ENCODE data around the gene FASN.

The FASN gene

GRCh38 chr17:82054351-82055022 lies 43.5 kb downstream of the FASN start:
- no peak overlapping the region for H3K4me3 Mint-ChIP-seq
- DNase-seq (ENCODE audit: low spot score in 2 of 2), result no peak
- H3K9me3 Mint-ChIP-seq, result no peaks in the 10 kb centered on the region
- peaks cover 15% of the 10 kb centered on the region for H3K36me3 Mint-ChIP-seq
- H3K27ac Mint-ChIP-seq, result peak overlapping the region; percentile 72
- H3K4me1 Mint-ChIP-seq, result peaks cover 22% of the 10 kb centered on the region
- no peak for ATAC-seq

- H3K9me3 Mint-ChIP-seq, result no peaks in the 10 kb centered on the region
- H3K4me3 Mint-ChIP-seq, result peak overlapping the region; percentile 72
- no peak for DNase-seq (ENCODE audit: low spot score in 2 of 2)
- peaks cover 15% of the 10 kb centered on the region for H3K36me3 Mint-ChIP-seq
- peaks cover 22% of the 10 kb centered on the region for H3K4me1 Mint-ChIP-seq
- H3K27ac Mint-ChIP-seq, result peak overlapping the region; percentile 37
- ATAC-seq, result no peak
Observed at GRCh38 chr17:82053556-82054263, 44.3 kb downstream of the FASN start.

DNA sequence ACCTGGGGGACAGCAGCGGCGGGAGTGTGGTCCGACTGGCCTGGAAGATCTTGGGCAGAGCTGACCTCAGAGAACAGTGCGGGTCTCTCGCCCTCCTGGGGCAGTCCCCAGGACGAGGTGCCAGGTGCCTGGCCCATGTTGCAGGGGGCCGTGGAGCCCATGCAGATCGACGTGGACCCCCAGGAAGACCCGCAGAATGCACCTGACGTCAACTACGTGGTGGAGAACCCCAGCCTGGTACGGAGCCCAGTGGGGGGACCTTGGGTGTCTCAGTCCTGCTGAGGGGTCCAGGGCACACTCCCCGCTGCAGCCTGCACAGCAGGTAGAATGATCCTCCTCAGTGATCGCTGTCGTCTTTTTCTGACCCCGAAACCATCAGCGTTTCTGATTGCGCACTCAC lies 44.9 kb downstream of the FASN start:
- H3K9me3 Mint-ChIP-seq, result no peaks in the 10 kb centered on the region
- peaks cover 22% of the 10 kb centered on the region for H3K4me1 Mint-ChIP-seq
- DNase-seq (ENCODE audit: low spot score in 2 of 2) (no peak), ATAC-seq (no peak)
- H3K36me3 Mint-ChIP-seq, result peaks cover 14% of the 10 kb centered on the region
- H3K4me3 Mint-ChIP-seq, result peak overlapping the region; percentile 72
- peak overlapping the region; percentile 37 for H3K27ac Mint-ChIP-seq

DNA sequence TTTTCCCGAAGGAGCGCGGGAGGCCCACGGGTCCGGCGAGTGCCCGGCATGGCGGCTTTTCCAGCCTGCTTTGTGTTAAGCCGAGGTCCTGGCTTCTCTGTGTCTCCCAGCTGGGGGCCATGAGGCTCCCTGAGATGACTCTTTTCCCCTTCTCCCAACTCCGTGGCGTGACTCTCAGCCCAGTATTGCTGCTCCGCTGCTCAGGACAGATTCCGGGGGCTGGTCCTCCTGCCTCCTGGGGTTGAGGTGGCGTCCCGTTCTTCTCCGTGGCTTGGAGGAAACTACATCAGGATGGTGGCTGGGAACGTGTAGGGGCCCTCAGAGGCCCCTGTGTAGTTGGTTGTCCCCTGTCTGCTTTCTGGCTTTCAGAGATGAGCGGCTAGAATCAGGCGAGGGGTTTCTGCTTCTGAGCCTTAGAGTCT lies 45.4 kb downstream of the FASN start:
- H3K36me3 Mint-ChIP-seq, result peaks cover 10% of the 10 kb centered on the region
- no peak for DNase-seq (ENCODE audit: low spot score in 2 of 2)

DNA sequence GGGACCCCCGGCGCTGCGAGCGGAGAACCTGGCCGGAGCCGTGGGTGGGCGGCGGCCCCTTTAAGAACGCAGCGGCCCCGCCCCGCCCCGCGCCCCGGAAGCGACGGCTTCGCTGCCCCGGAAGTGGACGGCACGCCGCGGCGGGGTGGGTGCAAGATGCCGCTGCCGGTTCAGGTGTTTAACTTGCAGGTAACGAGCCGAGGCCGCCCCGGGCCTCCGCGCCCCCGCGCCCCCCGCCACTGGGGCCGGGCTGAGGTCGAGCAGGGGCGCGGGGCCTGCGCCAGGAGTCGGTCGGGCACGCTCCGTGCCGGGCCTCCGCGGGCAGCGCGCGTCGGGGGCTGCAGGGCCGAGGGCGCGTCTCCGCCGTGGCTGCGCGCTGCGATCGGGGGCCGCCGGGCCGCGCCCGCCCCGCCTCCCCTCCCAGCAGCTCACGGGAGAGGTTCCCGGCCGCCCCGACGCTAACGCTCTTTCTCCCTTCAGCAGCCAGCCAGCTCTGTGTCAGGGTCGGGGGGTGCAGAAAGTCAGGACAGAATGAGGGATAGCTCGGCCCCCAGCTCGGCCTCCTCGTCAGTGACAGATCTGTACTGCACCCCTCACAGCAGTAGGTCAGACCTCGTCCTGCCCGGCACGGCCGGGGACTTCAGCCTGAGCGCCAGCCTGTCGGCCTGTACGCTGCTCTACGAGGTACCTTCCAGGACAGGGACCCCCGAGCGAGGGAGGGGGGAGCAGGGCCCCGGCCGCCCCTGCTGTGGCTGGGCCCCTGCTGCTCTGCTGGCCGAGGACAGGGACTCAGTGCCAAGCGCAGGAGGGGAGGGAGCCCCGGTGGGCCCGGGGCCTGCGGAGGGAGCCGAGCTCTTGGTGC lies 46.0 kb downstream of the FASN start, which contains the start of the genes GPS1 and RFNG:
Gene GPS1, plus strand, starts transcription at position 123 of the 862 bp plus-strand sequence. Its CDS starts 34 bp downstream, at position 157.
Gene RFNG, minus strand, starts transcription at position 36 of the 862 bp plus-strand sequence. CDS start 45 bp downstream, outside the sequence.
- peak within 1 kb of the TSS; percentile 91 for H3K27ac Mint-ChIP-seq
- DNase-seq (ENCODE audit: low spot score in 2 of 2) (peak; percentile 77 to 88), ATAC-seq (peak; percentile 85)
- H3K9me3 Mint-ChIP-seq, result no peaks in the 10 kb centered on the region
- peak within 1 kb of the TSS; percentile 83 for H3K4me3 Mint-ChIP-seq
- H3K36me3 Mint-ChIP-seq, result peaks cover 12% of the 10 kb centered on the region
- H3K4me1 Mint-ChIP-seq, result peaks cover 29% of the 10 kb centered on the region

More for the DNA sequence above, 45.4 kb downstream of the FASN start:
- Mint-ChIP-seq H3K4me3 (peak overlapping the region; percentile 72), H3K9me3 (no peaks in the 10 kb centered on the region), H3K27ac (peak overlapping the region; percentile 37), H3K4me1 (peaks cover 23% of the 10 kb centered on the region)
- ATAC-seq, result no peak

DNA sequence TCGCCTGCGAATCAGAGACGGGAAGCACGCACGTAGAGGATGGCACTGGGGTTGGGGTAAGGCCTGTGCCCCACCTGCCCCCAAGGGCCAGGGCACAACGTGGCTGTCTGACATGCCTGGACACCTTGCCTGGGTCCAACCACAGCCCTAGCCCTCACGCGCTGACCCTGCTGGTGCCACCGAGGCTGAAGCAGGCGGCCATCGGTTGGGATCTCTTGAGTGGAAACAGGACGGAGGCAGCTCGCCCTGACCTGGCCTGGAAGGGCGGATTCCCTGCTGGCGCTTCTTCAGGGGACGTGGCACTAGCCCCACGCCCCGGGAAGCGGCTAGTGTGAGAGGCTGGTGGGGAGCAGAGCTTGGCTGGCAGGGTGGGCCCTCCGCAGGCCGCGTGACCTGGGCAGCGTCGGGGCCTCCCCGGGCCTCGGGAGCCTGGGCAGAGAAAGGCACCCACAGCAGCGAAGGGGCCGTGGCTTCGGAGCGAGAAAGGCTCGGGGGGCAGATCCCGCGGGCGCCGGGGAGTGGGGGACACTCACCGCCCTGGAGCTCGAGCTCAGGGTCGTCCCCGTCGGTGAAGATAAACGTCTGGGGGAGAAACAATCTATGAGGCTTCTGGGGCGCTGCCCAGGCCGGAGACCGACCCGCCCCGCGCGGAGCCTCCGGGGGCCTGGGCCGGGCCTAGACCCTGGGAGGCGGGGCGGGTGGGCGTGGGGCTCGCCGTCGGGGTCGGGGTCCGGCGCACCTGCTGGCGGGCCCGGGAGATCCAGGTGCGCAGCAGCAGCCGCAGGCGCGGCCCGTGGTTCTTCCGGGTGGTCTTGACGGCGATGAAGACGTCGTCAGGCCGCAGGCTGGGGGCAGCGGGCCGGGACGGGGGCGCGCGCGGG lies 47.0 kb downstream of the FASN start:
- Mint-ChIP-seq H3K27ac (peak overlapping the region; percentile 91), H3K9me3 (no peaks in the 10 kb centered on the region), H3K36me3 (peaks cover 12% of the 10 kb centered on the region), H3K4me1 (peaks cover 29% of the 10 kb centered on the region), H3K4me3 (peak overlapping the region; percentile 83)
- DNase-seq (ENCODE audit: low spot score in 2 of 2), result no peak
- peak; percentile 9 for ATAC-seq

DNA sequence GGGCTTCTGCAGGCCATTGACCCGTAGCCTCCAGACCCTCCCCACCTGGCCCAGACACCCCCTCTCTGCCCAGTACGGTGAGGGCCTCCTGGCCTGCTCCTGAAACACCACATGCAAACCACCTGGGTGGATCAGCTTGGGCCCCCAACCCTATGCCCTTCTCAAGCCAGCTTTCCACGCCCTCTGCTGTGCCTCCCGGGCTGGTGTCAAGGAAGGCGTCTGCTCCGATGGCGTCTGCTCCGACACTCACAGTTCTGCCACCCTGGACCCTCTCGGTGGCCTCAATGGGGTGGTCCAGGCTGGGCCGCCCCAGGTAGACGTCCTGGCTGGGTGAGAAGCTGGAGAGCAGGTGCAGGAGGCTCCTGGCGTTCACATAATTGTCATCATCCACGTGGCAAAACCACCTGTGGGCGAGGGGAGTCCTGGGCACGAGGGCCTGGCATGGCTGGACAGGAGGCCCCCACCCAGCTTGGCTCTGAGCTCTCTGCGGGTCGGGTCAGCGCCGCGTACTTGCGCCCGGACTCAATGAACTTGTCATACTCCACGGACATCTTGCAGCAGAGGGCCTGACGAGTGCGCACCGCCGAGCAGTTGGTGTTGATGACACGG lies 47.8 kb downstream of the FASN start:
- Mint-ChIP-seq H3K4me1 (peaks cover 29% of the 10 kb centered on the region), H3K36me3 (peaks cover 12% of the 10 kb centered on the region), H3K27ac (peak overlapping the region; percentile 91), H3K4me3 (peak overlapping the region; percentile 83), H3K9me3 (no peaks in the 10 kb centered on the region)
- no peak for ATAC-seq
- no peak for DNase-seq (ENCODE audit: low spot score in 2 of 2)

DNA sequence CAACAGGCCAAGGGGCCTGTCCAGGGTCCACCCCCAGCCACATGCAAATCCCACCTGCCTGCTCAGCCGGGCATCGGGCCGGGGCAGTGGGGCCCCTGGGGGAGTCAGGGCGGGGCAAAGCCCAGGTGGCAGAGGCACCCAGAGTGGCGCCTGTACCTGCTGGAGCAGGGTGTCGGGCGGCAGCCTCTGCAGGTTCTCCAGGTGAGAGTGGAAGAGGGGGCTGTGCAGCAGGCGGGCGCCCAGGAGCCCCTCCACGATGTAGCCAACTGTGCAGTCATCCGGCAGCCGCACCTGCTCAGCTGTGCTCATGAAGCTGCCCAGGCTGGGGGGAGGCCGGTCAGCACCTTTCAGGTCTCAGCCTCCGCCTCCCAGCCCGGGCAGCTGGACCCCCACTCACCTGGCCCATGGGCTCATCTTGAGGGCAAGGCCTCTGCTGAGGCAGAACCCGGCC lies 48.5 kb downstream of the FASN start:
- no peak overlapping the region for H3K4me3 Mint-ChIP-seq
- no peaks in the 10 kb centered on the region for H3K9me3 Mint-ChIP-seq
- H3K4me1 Mint-ChIP-seq, result peaks cover 23% of the 10 kb centered on the region
- peaks cover 5% of the 10 kb centered on the region for H3K36me3 Mint-ChIP-seq
- DNase-seq (ENCODE audit: low spot score in 2 of 2) (no peak), ATAC-seq (no peak)
- H3K27ac Mint-ChIP-seq, result peak overlapping the region; percentile 91

GRCh38 chr17:82049106-82049505 lies 48.9 kb downstream of the FASN start:
- ATAC-seq (no peak), DNase-seq (ENCODE audit: low spot score in 2 of 2) (no peak)
- Mint-ChIP-seq H3K4me1 (peaks cover 23% of the 10 kb centered on the region), H3K27ac (no peak overlapping the region), H3K9me3 (no peaks in the 10 kb centered on the region), H3K36me3 (peaks cover 5% of the 10 kb centered on the region), H3K4me3 (no peak overlapping the region)

GRCh38 chr17:82048571-82048971 lies 49.5 kb downstream of the FASN start:
- Mint-ChIP-seq H3K36me3 (peaks cover 5% of the 10 kb centered on the region), H3K9me3 (no peaks in the 10 kb centered on the region), H3K4me3 (no peak overlapping the region), H3K4me1 (peaks cover 22% of the 10 kb centered on the region), H3K27ac (no peak overlapping the region)
- ATAC-seq, result no peak
- DNase-seq (ENCODE audit: low spot score in 2 of 2), result no peak

DNA sequence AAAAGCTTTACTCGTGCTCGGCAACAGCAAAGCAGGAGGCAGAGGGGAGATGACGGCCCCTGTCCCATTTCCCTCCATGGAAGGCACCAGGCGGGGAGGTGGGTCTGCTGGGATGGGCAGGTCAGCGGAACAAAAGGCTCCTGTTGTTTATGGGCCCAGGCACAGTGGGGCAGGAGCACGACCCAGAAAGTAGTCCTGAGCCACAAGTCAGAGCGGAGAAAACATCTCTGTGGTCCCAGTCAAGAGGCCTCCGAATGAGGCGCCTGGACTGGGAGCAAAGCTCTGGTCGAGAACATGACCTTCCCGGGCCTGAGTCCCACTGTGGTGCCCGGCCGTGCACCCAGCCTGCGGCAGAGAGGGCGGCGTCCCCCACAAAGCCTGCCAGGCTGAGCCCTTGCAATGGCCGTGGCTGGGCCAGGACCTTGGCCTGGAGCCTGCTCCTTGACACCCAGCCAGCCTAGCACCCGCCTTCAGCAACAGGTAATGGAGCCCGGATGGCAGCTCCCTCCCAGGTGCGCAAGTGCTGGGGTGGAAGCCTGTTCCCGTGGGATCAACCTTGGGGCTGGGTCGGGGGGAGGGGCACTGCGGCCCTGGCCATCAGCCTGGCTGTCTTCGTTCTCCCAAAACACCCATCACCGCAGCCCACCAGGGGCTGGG lies 50.0 kb downstream of the FASN start:
- Mint-ChIP-seq H3K9me3 (no peaks in the 10 kb centered on the region), H3K36me3 (peaks cover 5% of the 10 kb centered on the region), H3K27ac (no peak overlapping the region), H3K4me3 (no peak overlapping the region), H3K4me1 (peaks cover 17% of the 10 kb centered on the region)
- DNase-seq (ENCODE audit: low spot score in 2 of 2) (no peak), ATAC-seq (no peak)

DNA sequence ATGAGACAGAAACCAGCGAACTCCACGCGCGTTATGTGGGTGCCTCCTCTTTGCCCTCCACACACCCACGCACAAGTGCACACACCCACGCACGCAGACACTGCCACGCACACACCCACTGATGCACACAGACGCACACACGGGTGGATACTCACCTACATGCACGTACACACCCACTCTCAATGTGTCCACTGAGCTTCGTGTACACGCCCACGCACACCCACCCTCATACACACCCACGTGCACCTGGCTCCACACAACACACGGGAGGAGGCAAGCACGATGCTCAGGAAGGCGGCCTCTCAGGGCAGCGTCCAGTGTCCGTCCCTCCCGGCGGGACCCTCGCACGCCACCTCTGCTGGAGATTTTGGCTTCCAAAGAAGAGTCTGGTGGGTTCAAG lies 50.7 kb downstream of the FASN start:
- H3K36me3 Mint-ChIP-seq, result peaks cover 5% of the 10 kb centered on the region
- H3K27ac Mint-ChIP-seq, result no peak overlapping the region
- ATAC-seq (no peak), DNase-seq (ENCODE audit: low spot score in 2 of 2) (no peak)
- H3K4me1 Mint-ChIP-seq, result peaks cover 17% of the 10 kb centered on the region
- no peak overlapping the region for H3K4me3 Mint-ChIP-seq
- no peaks in the 10 kb centered on the region for H3K9me3 Mint-ChIP-seq

GRCh38 chr17:82046903-82047302 lies 51.1 kb downstream of the FASN start:
- Mint-ChIP-seq H3K9me3 (no peaks in the 10 kb centered on the region), H3K36me3 (peaks cover 5% of the 10 kb centered on the region), H3K4me3 (no peak overlapping the region), H3K4me1 (peaks cover 17% of the 10 kb centered on the region), H3K27ac (peak overlapping the region; percentile 33)
- no peak for DNase-seq (ENCODE audit: low spot score in 2 of 2)
- ATAC-seq, result no peak

All from stimulated activated effector memory CD8-positive, alpha-beta T cell treated with anti-CD3 and anti-CD28 coated beads, Interleukin-12 subunit alpha, Interleukin-12 subunit beta, amount 100 ng/mL, for 72 hours (primary cell).